HG03439 (cell line): Measurements from ENCODE around the gene OR14I1.
"Not testable (repeated sequence)": the region's sequence is repeated elsewhere in the genome, so short reads cannot be mapped to it uniquely, and the experiment has no call there.

Source experiments
- ATAC-seq: cut with Tn5 transposase; IDR thresholded peaks from one replicate; pipeline ENCODE4 v1.9.1; 2021; ENCODE audit warnings: mild to moderate bottlenecking, moderate library complexity; ENCODE audit not compliant: unreplicated experiment

Gene OR14I1

DNA sequence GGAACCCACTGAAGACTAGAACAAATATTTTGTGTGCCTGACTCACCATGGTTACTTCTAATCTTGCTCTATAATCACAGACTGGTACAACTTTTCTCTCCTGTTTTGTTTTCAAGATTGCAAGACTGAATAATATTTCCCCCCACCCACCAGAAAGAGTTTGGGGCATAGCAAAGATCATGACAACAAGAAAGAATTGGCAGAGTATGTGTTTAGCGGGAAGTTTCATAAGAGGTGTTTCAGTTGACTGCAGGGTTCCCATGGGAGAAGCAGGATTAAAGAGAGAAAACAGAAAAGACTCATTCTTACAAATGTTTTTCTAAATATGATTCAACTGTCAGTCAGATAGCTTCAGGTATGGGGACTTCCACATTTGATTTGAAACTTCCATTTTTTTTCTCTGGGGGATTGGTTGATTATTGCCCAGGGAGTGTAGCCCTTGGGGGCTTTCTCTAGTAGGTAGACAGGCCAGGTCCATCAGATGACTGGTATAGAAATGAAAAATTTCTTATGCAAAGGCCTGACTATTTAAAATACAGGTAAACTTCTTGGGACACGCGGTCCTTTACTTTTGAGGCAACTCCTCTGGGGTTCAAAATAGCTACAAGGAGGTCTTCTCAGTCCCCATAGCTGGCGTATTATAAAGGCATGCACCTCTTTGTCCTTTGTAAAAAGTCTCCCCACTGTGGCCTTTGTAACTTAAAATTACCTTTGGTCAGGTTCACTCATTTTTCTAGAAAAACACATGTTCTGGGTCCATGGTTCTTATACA lies 13.9 kb downstream of the OR14I1 start:
- ATAC-seq: no peak

GRCh38 chr1:248686815-248687214 lies 15.8 kb downstream of the OR14I1 start:
- peak; percentile 88 for ATAC-seq

- no peak for ATAC-seq
Measured at GRCh38 chr1:248681651-248682050, 20.9 kb downstream of the OR14I1 start.

DNA sequence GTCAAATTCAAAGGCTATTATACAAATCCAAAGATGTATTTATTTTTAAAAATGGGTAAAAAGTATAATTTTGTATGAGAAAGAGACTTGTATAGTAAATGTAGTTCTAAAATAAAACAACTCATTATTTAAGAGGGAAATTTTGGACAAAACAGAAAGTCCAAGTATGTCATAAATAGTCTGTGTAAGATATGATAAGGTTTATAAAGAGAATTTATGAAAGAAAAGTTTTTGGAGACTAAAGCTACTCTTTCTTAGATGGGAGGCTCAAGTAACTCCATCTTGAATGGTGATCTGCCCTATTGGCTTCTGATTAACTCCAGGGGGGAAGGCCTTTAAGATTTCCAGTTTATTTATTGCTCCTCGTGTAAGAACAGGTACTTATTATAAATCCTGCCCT lies 32.6 kb downstream of the OR14I1 start:
- ATAC-seq: no peak

GRCh38 chr1:248663453-248664328 lies 38.9 kb downstream of the OR14I1 start:
- ATAC-seq: peak; percentile 88

- ATAC-seq: not testable (repeated sequence)
Measured at GRCh38 chr1:248656797-248657196, 45.8 kb downstream of the OR14I1 start.

DNA sequence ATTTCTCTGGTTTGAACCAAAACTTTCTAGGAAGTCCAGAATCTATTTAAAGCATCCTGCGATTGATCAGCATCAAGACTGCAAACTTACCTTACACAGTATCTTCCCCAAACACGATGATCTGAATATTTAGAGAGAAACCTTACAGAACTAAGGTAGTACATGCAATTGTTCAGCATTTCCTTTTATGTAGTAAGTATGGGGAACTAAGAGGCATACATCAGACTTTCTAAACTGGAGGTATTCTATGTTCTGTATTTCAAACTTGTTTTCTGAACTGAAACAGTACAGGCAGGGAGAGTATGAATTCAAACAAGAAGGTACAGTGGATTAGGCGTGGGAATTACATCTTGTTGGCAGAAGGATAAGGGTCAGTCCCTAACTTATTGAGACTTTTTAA lies 47.2 kb downstream of the OR14I1 start, which contains the start of gene OR2T27:
Gene OR2T27, minus strand, starts transcription at position 175 of the 400 bp plus-strand sequence. CDS start 4,644 bp downstream, outside the sequence.
- ATAC-seq: not testable (repeated sequence)
